ENCODE measurements around the gene FMO3.

Gene FMO3

GRCh38 chr1:171158551-171158950 is 67.8 kb downstream of the FMO3 start:
- H3K9me3 ChIP-seq (ENCODE audit: control insufficient read depth, low read length), result peaks cover 3% of the 10 kb centered on the region
- H3K4me1 ChIP-seq (ENCODE audit: control insufficient read depth, insufficient read depth, low read length, poor library complexity, severe bottlenecking), result no peaks in the 10 kb centered on the region
- WGBS, 2 experiments (ENCODE audit: insufficient coverage in 2 of 2), result 80 to 90% methylated on average over 2 to 3 of the region's 3 CpGs
- H3K36me3 ChIP-seq (ENCODE audit: control insufficient read depth, insufficient read depth, low read length), result no peaks in the 10 kb centered on the region
- H3K4me3 ChIP-seq (ENCODE audit: extremely low read depth, insufficient read depth, low read length, poor library complexity, severe bottlenecking), result no peak overlapping the region
- no peak overlapping the region for H3K27ac ChIP-seq (ENCODE audit: low read depth, low read length, severe bottlenecking)

- Histone ChIP-seq H3K27ac (ENCODE audit: low read depth, low read length, severe bottlenecking) (no peak overlapping the region), H3K36me3 (ENCODE audit: control insufficient read depth, insufficient read depth, low read length) (no peaks in the 10 kb centered on the region), H3K9me3 (ENCODE audit: control insufficient read depth, low read length) (peaks cover 3% of the 10 kb centered on the region), H3K4me1 (ENCODE audit: control insufficient read depth, insufficient read depth, low read length, poor library complexity, severe bottlenecking) (no peaks in the 10 kb centered on the region), H3K4me3 (ENCODE audit: extremely low read depth, insufficient read depth, low read length, poor library complexity, severe bottlenecking) (no peak overlapping the region)
- WGBS, 2 experiments (ENCODE audit: insufficient coverage in 2 of 2), result no CpG with 5 or more reads among the region's 2 CpGs
Observed at GRCh38 chr1:171159148-171159547, 68.4 kb downstream of the FMO3 start.

GRCh38 chr1:171160211-171160610 is 69.5 kb downstream of the FMO3 start:
- Histone ChIP-seq H3K36me3 (ENCODE audit: control insufficient read depth, insufficient read depth, low read length) (no peaks in the 10 kb centered on the region), H3K27ac (ENCODE audit: low read depth, low read length, severe bottlenecking) (no peak overlapping the region), H3K9me3 (ENCODE audit: control insufficient read depth, low read length) (peaks cover 3% of the 10 kb centered on the region), H3K4me3 (ENCODE audit: extremely low read depth, insufficient read depth, low read length, poor library complexity, severe bottlenecking) (no peak overlapping the region), H3K4me1 (ENCODE audit: control insufficient read depth, insufficient read depth, low read length, poor library complexity, severe bottlenecking) (no peaks in the 10 kb centered on the region)
- 69 to 80% methylated on average over 1 to 2 of the region's 3 CpGs for WGBS, 2 experiments (ENCODE audit: insufficient coverage in 2 of 2)

GRCh38 chr1:171160639-171161354 is 70.1 kb downstream of the FMO3 start:
- no peak overlapping the region for H3K4me3 ChIP-seq (ENCODE audit: extremely low read depth, insufficient read depth, low read length, poor library complexity, severe bottlenecking)
- no peaks in the 10 kb centered on the region for H3K4me1 ChIP-seq (ENCODE audit: control insufficient read depth, insufficient read depth, low read length, poor library complexity, severe bottlenecking)
- H3K36me3 ChIP-seq (ENCODE audit: control insufficient read depth, insufficient read depth, low read length), result no peaks in the 10 kb centered on the region
- peaks cover 3% of the 10 kb centered on the region for H3K9me3 ChIP-seq (ENCODE audit: control insufficient read depth, low read length)
- no peak overlapping the region for H3K27ac ChIP-seq (ENCODE audit: low read depth, low read length, severe bottlenecking)
- WGBS, 2 experiments (ENCODE audit: insufficient coverage in 2 of 2), result 93 to 100% methylated on average over 1 to 3 of the region's 4 CpGs

GRCh38 chr1:171161431-171161830 is 70.7 kb downstream of the FMO3 start:
- Histone ChIP-seq H3K9me3 (ENCODE audit: control insufficient read depth, low read length) (peaks cover 3% of the 10 kb centered on the region), H3K4me3 (ENCODE audit: extremely low read depth, insufficient read depth, low read length, poor library complexity, severe bottlenecking) (no peak overlapping the region), H3K27ac (ENCODE audit: low read depth, low read length, severe bottlenecking) (no peak overlapping the region), H3K4me1 (ENCODE audit: control insufficient read depth, insufficient read depth, low read length, poor library complexity, severe bottlenecking) (no peaks in the 10 kb centered on the region), H3K36me3 (ENCODE audit: control insufficient read depth, insufficient read depth, low read length) (no peaks in the 10 kb centered on the region)

GRCh38 chr1:171166361-171166760 is 75.7 kb downstream of the FMO3 start:
- no CpG with 5 or more reads among the region's 2 CpGs for WGBS, 2 experiments (ENCODE audit: insufficient coverage in 2 of 2)

More at GRCh38 chr1:171166361-171166760, 75.7 kb downstream of the FMO3 start:
- no peak overlapping the region for H3K4me3 ChIP-seq (ENCODE audit: extremely low read depth, insufficient read depth, low read length, poor library complexity, severe bottlenecking)
- no peaks in the 10 kb centered on the region for H3K9me3 ChIP-seq (ENCODE audit: control insufficient read depth, low read length)
- H3K36me3 ChIP-seq (ENCODE audit: control insufficient read depth, insufficient read depth, low read length), result no peaks in the 10 kb centered on the region
- no peak overlapping the region for H3K27ac ChIP-seq (ENCODE audit: low read depth, low read length, severe bottlenecking)
- H3K4me1 ChIP-seq (ENCODE audit: control insufficient read depth, insufficient read depth, low read length, poor library complexity, severe bottlenecking), result no peaks in the 10 kb centered on the region

All from mesodermal cell (in vitro differentiated cells).